GM21528 (cell line): ENCODE data around the gene NETO1.

Experiments
- ATAC-seq: cut with Tn5 transposase; IDR thresholded peaks from one replicate; pipeline ENCODE4 v1.9.1; 2021; ENCODE audit warnings: mild to moderate bottlenecking, moderate library complexity; ENCODE audit not compliant: unreplicated experiment, low FRiP score

NETO1 gene

GRCh38 chr18:72846736-72847533 lies 20.9 kb downstream of the NETO1 start:
- ATAC-seq, result no peak

GRCh38 chr18:72843743-72844142 lies 24.0 kb downstream of the NETO1 start:
- ATAC-seq, result no peak

GRCh38 chr18:72840109-72840508 lies 27.7 kb downstream of the NETO1 start:
- no peak for ATAC-seq

- ATAC-seq, result no peak
Observed at GRCh38 chr18:72834731-72835130, 33.1 kb downstream of the NETO1 start.

GRCh38 chr18:72833471-72833870 lies 34.3 kb downstream of the NETO1 start:
- ATAC-seq, result no peak

GRCh38 chr18:72830109-72830508 lies 37.7 kb downstream of the NETO1 start:
- no peak for ATAC-seq

- no peak for ATAC-seq
Observed at GRCh38 chr18:72828601-72829000, 39.2 kb downstream of the NETO1 start.

- no peak for ATAC-seq
Observed at GRCh38 chr18:72826736-72827135, 41.1 kb downstream of the NETO1 start.

GRCh38 chr18:72823345-72823744 lies 44.4 kb downstream of the NETO1 start:
- ATAC-seq, result no peak

- ATAC-seq, result no peak
Observed at GRCh38 chr18:72822202-72822601, 45.6 kb downstream of the NETO1 start.

- no peak for ATAC-seq
Observed at GRCh38 chr18:72820571-72820970, 47.2 kb downstream of the NETO1 start.

GRCh38 chr18:72819050-72819449 lies 48.7 kb downstream of the NETO1 start:
- no peak for ATAC-seq

GRCh38 chr18:72811047-72811446 lies 56.7 kb downstream of the NETO1 start:
- ATAC-seq, result no peak

- ATAC-seq, result no peak
Observed at GRCh38 chr18:72808680-72809079, 59.1 kb downstream of the NETO1 start.

- ATAC-seq, result no peak
Observed at GRCh38 chr18:72799106-72799505, 68.7 kb downstream of the NETO1 start.

- ATAC-seq, result no peak
Observed at GRCh38 chr18:72783530-72783929, 84.3 kb downstream of the NETO1 start.

- ATAC-seq, result no peak
Observed at GRCh38 chr18:72774914-72775313, 92.9 kb downstream of the NETO1 start.

- ATAC-seq, result no peak
Observed at GRCh38 chr18:72772916-72773315, 94.9 kb downstream of the NETO1 start.

GRCh38 chr18:72768681-72769229 lies 99.0 kb downstream of the NETO1 start:
- ATAC-seq, result no peak

GRCh38 chr18:72762515-72763122 lies 105.2 kb downstream of the NETO1 start:
- peak; percentile 88 for ATAC-seq

GRCh38 chr18:72752220-72752619 lies 115.6 kb downstream of the NETO1 start:
- no peak for ATAC-seq

- no peak for ATAC-seq
Observed at GRCh38 chr18:72742002-72742401, 125.8 kb downstream of the NETO1 start.
